GM12872 (cell line): ENCODE data around the gene CACNG4.

Experiments used
- TF ChIP-seq, protein P1 (sequence below): IDR thresholded peaks from 3 replicates; pipeline ENCODE4 v1.5.1; 2011; ENCODE audit warnings: low read depth, mild to moderate bottlenecking, low read length, moderate library complexity; ENCODE audit not compliant: insufficient read depth

CACNG4 gene

GRCh38 chr17:66950886-66951604 lies 13.5 kb upstream of the CACNG4 start:
- TF ChIP-seq, protein P1, sequence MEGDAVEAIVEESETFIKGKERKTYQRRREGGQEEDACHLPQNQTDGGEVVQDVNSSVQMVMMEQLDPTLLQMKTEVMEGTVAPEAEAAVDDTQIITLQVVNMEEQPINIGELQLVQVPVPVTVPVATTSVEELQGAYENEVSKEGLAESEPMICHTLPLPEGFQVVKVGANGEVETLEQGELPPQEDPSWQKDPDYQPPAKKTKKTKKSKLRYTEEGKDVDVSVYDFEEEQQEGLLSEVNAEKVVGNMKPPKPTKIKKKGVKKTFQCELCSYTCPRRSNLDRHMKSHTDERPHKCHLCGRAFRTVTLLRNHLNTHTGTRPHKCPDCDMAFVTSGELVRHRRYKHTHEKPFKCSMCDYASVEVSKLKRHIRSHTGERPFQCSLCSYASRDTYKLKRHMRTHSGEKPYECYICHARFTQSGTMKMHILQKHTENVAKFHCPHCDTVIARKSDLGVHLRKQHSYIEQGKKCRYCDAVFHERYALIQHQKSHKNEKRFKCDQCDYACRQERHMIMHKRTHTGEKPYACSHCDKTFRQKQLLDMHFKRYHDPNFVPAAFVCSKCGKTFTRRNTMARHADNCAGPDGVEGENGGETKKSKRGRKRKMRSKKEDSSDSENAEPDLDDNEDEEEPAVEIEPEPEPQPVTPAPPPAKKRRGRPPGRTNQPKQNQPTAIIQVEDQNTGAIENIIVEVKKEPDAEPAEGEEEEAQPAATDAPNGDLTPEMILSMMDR = no peak

DNA sequence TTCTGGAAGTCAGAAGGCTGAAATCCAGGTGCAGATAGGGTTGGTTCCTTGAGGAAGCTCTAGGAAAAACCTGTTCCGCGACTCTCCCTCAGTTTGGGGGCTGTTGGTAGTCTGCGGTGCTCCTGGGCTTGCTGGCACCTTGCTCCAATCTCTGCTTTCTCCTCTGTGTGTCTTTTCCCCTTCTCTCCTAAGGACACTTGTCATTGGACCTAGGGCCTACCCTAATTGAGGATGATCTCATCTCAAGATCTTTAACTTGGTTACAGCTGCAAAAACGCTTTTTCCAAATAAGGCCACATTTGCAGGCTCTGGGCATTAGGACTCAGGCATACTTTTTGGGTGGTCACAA lies 12.9 kb upstream of the CACNG4 start:
- TF ChIP-seq, protein P1 = no peak

GRCh38 chr17:66952031-66952524 lies 12.4 kb upstream of the CACNG4 start:
- TF ChIP-seq, protein P1 = no peak

- TF ChIP-seq, protein P1 = 0 out of 3 replicates have a peak, but pooled peaks have one; percentile 18
Observed at GRCh38 chr17:66952681-66953629, 11.6 kb upstream of the CACNG4 start.

DNA sequence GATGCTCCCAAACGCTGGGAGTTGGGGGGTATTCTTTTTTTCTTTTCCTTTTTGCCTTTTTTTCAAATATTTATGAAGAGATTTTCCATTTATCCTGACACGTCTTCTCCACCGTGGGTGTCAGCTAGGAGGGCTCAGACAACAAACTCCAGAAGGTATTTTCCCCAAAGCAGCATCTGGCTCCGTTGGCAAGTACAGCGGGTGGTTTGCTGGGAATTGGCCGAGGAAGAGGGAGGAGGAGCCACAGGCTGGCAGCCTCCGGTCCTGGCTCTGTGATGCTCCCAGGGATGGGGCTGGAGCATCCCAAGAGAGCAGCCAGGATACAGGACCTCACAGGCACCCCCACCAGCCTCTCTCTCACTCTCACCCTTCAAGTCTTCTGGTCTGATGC lies 10.9 kb upstream of the CACNG4 start:
- TF ChIP-seq, protein P1 = no peak

DNA sequence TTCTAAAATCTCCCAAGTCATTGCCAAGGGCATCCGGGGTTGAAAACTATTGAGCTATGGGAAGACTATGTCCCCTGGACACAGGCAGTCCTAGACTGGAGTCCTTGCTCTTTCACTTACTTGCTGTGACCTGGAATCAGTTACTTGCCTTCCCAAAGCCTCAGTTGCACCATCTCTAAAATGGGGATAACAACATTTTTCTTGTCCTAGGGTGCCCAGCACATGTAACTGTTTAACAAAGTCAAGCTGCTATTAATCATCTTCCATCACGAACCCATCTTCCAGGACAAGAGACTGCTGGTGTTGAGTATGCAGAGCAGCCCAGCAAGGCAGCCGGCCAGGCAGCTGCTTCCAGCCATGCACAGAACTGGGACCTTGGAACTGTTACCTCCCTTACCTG lies 9.9 kb upstream of the CACNG4 start:
- TF ChIP-seq, protein P1 = no peak

- TF ChIP-seq, protein P1 = no peak
Observed at GRCh38 chr17:66955821-66956220, 8.7 kb upstream of the CACNG4 start.
